ENCODE data around the gene MAPK4.

- no peak for TF ChIP-seq POLR2A (IDR thresholded peaks at IDR 0.05)
- no peak for TF ChIP-seq CTCF (IDR thresholded peaks at IDR 0.05)
Measured at GRCh38 chr18:50689578-50689977, 129.7 kb downstream of the MAPK4 start.

All from uterus (tissue), 2 donors.